IMR-90 (cell line): ENCODE measurements around the gene FBXW4. TPM values are rescaled to one million over a fixed set of nuclear protein-coding genes. Genes with fewer than 3 reads are reported as not detected.

Experiments used
- ATAC-seq: fragments of 200-7000 bp; cut with Tn5 transposase; 2 replicates; pipeline ENCODE4 v1.9.1; 2020; ENCODE audit warnings: low read depth, mild to moderate bottlenecking, moderate library complexity
- BruUV-seq: library from RNA; stranded (reverse); fragments of 400-500 nt; replicated peaks from 2 replicates; lab custom pipeline; 2021; lab: Mats Ljungman, UMichigan
- CTCF ChIA-PET: fragments of 300-600 bp; formaldehyde crosslinking; extraction: SDS; loops from one replicate; lab custom pipeline; 2021; ENCODE audit warnings: antibody characterized with exemption; lab: Yijun Ruan, JAX
- POLR2A ChIA-PET: fragments of 300-600 bp; sonication (Branson Sonifier 250); formaldehyde crosslinking; loops from one replicate; lab custom pipeline; 2022; ENCODE audit warnings: antibody characterized with exemption; ENCODE audit not compliant: unreplicated experiment; lab: Charles Lee
- DNase-seq: peaks from one replicate; pipeline ENCODE4 v3.0.0; 2013
- H2AFZ ChIP-seq: replicated peaks from 2 replicates; pipeline ENCODE3; 2013; ENCODE audit warnings: low read length, mild to moderate bottlenecking; ENCODE audit not compliant: poor library complexity
- H2AK5ac ChIP-seq: 2 replicates; pipeline ENCODE4 v1.6.1; 2013; ENCODE audit warnings: low read depth, low read length, inconsistent platforms
- H2AK9ac ChIP-seq: replicated peaks from 2 replicates; pipeline ENCODE3; 2013; ENCODE audit warnings: mild to moderate bottlenecking, low read depth, low read length, moderate library complexity; ENCODE audit not compliant: poor library complexity
- H2BK120ac ChIP-seq: 2 replicates; pipeline ENCODE4 v1.6.1; 2013; ENCODE audit warnings: low read depth, low read length, inconsistent platforms
- H2BK15ac ChIP-seq: 3 replicates; pipeline ENCODE4 v1.6.1; 2013; ENCODE audit warnings: low read depth, low read length, inconsistent platforms
- H2BK20ac ChIP-seq: 2 replicates; pipeline ENCODE4 v1.6.1; 2013; ENCODE audit warnings: low read depth, mild to moderate bottlenecking, inconsistent platforms, low read length, moderate library complexity
- H2BK5ac ChIP-seq: 2 replicates; pipeline ENCODE4 v1.6.1; 2013; ENCODE audit warnings: mild to moderate bottlenecking, low read depth, low read length, inconsistent platforms; ENCODE audit not compliant: poor library complexity, severe bottlenecking
- H3K14ac ChIP-seq: replicated peaks from 2 replicates; pipeline ENCODE4 v1.6.1; 2013; ENCODE audit warnings: low read depth, low read length, inconsistent platforms
- H3K18ac ChIP-seq: 2 replicates; pipeline ENCODE4 v1.6.1; 2013; ENCODE audit warnings: low read depth, low read length, control low read depth
- H3K23ac ChIP-seq: 2 replicates; pipeline ENCODE4 v1.6.1; 2013; ENCODE audit warnings: low read depth, low read length, inconsistent platforms
- H3K27ac ChIP-seq: 2 replicates; pipeline ENCODE4 v1.5.1; 2013; ENCODE audit warnings: mild to moderate bottlenecking, control low read depth, low read length; ENCODE audit not compliant: insufficient read depth
- H3K27me3 ChIP-seq: 2 replicates; pipeline ENCODE4 v1.6.1; 2013; ENCODE audit warnings: low read length; ENCODE audit not compliant: control insufficient read depth, insufficient read depth
- H3K36me3 ChIP-seq: 2 replicates; pipeline ENCODE4 v1.6.1; 2013; ENCODE audit warnings: low read length, mixed read lengths; ENCODE audit not compliant: control insufficient read depth, insufficient read depth
- H3K4ac ChIP-seq: 2 replicates; pipeline ENCODE4 v1.6.1; 2013; ENCODE audit warnings: low read depth, low read length, inconsistent platforms
- H3K4me1 ChIP-seq: 2 replicates; pipeline ENCODE4 v1.6.1; 2013; ENCODE audit warnings: low read length, mixed read lengths; ENCODE audit not compliant: control insufficient read depth, insufficient read depth
- H3K4me2 ChIP-seq: 2 replicates; pipeline ENCODE4 v1.6.1; 2013; ENCODE audit warnings: low read depth, mild to moderate bottlenecking, control low read depth, low read length, moderate library complexity
- H3K4me3 ChIP-seq: 2 replicates; pipeline ENCODE4 v1.5.1; 2013; ENCODE audit warnings: low read depth, mild to moderate bottlenecking, control low read depth, low read length, moderate library complexity; ENCODE audit not compliant: insufficient read depth
- H3K56ac ChIP-seq: 2 replicates; pipeline ENCODE4 v1.6.1; 2013; ENCODE audit warnings: low read length, inconsistent platforms; ENCODE audit not compliant: insufficient read depth; ENCODE audit errors: extremely low read depth
- H3K79me1 ChIP-seq, 2 experiments: 2 replicates each; pipeline ENCODE4 v1.6.1; 2013; ENCODE audit warnings: low read length in 2 of 2, inconsistent platforms in 1 of 2, low read depth in 1 of 2
- H3K9ac ChIP-seq: 2 replicates; pipeline ENCODE4 v1.6.1; 2013; ENCODE audit warnings: low read depth, low read length, control low read depth
- H3K9me1 ChIP-seq: 2 replicates; pipeline ENCODE4 v1.6.1; 2013; ENCODE audit warnings: low read length, inconsistent platforms; ENCODE audit not compliant: insufficient read depth
- H3K9me3 ChIP-seq: 2 replicates; pipeline ENCODE4 v1.6.1; 2013; ENCODE audit warnings: low read length; ENCODE audit not compliant: control insufficient read depth, insufficient read depth
- H4K20me1 ChIP-seq: 2 replicates; pipeline ENCODE4 v1.6.1; 2013; ENCODE audit warnings: low read length, inconsistent platforms; ENCODE audit not compliant: insufficient read depth
- H4K5ac ChIP-seq: 2 replicates; pipeline ENCODE4 v1.6.1; 2013; ENCODE audit warnings: mild to moderate bottlenecking, low read depth, low read length, control low read depth
- H4K8ac ChIP-seq, 2 experiments: 2 replicates each; pipeline ENCODE4 v1.6.1; 2013; ENCODE audit warnings: low read depth in 2 of 2, low read length in 2 of 2, control low read depth in 1 of 2, inconsistent platforms in 1 of 2
- H4K91ac ChIP-seq: 2 replicates; pipeline ENCODE4 v1.6.1; 2013; ENCODE audit warnings: low read depth, low read length, inconsistent platforms; ENCODE audit not compliant: insufficient read depth
- FOS ChIP-seq: fragments of 150-350 bp; IDR thresholded peaks from 2 replicates; pipeline ENCODE4 v1.6.1; 2016; ENCODE audit warnings: low read depth, low read length
- SMC3 ChIP-seq: fragments of 150-350 bp; IDR thresholded peaks from 2 replicates; pipeline ENCODE4 v1.6.1; 2016; ENCODE audit warnings: low read depth, mild to moderate bottlenecking, antibody characterized with exemption, low read length, moderate library complexity
- WGBS, 2 experiments: methylation state at CpG; one replicate each; pipeline versions ENCODE4 v1.1.5 to v1.1.7; 2013; ENCODE audit warnings: missing lambda C conversion rate in 2 of 2; ENCODE audit not compliant: insufficient read length in 1 of 2; ENCODE audit errors: extremely low coverage in 2 of 2; 5-methylcytosine and 5-hydroxymethylcytosine counted together
- dilution Hi-C: fragments of 300-500 bp; cut with HindIII; formaldehyde crosslinking; loops from one replicate; pipeline ENCODE4 v1.14.3; 2018; ENCODE audit warnings: low sequenced_read_pairs; ENCODE audit not compliant: unreplicated experiment
- in situ Hi-C: fragments of 300-500 bp; cut with MboI; formaldehyde crosslinking; loops from 3 replicates; pipeline ENCODE4 v1.14.3; 2019; ENCODE audit warnings: low sequenced_read_pairs, inconsistent platforms, mixed read lengths
- intact Hi-C: fragments of 100-400 bp; cut with micrococcal nuclease; formaldehyde crosslinking; loops from 2 replicates; pipeline ENCODE4 v1.10.0; 2022
- polyA plus RNA-seq, 3 experiments: library from polyadenylated mRNA; depleted of rRNA; stranded (reverse); fragments of >200 nt; gene quantifications; 2 replicates each; pipeline ENCODE4 v1.2.3, GENCODE V29; 2012; ENCODE audit warnings: low replicate concordance in 1 of 3
- total RNA-seq: library from RNA; depleted of rRNA; stranded (reverse); fragments of >200 nt; gene quantifications from 2 replicates; pipeline ENCODE4 v1.2.3, GENCODE V29; 2012

FBXW4 gene
- total and polyA plus RNA-seq, 2 of the 4 experiments (the other 2 are of a cell fraction): 19.3 to 26.7 TPM

GRCh38 chr10:101609481-101609880 is 85.5 kb downstream of the FBXW4 start:
- Histone ChIP-seq H2BK5ac (no peak overlapping the region), H2BK15ac (no peak overlapping the region), H4K5ac (no peak overlapping the region), H3K23ac (no peak overlapping the region), H3K9ac (no peak overlapping the region), H4K8ac (no peak overlapping the region), H3K4ac (no peak overlapping the region), H3K4me1 (peaks cover 9% of the 10 kb centered on the region), H4K20me1 (no peaks in the 10 kb centered on the region), H2AK9ac (no peak overlapping the region), H2BK20ac (no peak overlapping the region), H3K79me1 (no peaks in the 10 kb centered on the region; a peak in 1 of 4 replicates), H3K14ac (no peak overlapping the region), H3K36me3 (peaks cover 27% of the 10 kb centered on the region), H3K4me3 (no peak overlapping the region), H3K27me3 (no peaks in the 10 kb centered on the region), H3K27ac (no peak overlapping the region), H4K91ac (no peak overlapping the region), H2AK5ac (no peak overlapping the region; the same call in 1 of the 2 replicates), H3K9me1 (peaks cover 16% of the 10 kb centered on the region), H2AFZ (peak overlapping the region; percentile 34), H2BK120ac (no peak overlapping the region), H3K18ac (no peak overlapping the region), H3K56ac (no peak overlapping the region), H3K9me3 (no peaks in the 10 kb centered on the region), H3K4me2 (no peak overlapping the region)
- intact Hi-C loops: no loop called here
- TF ChIP-seq SMC3: no peak
- 0 out of 2 replicates have a peak, but pooled peaks have one; percentile 21 for TF ChIP-seq FOS
- in situ Hi-C loops: loop anchor here (5.0 kb wide), 1 partner anchor 173 kb away; the partner anchor contains the start of gene NPM3
- POLR2A ChIA-PET: no interaction called here
- ATAC-seq (peak; percentile 69), DNase-seq (peak; percentile 26)
- dilution Hi-C loops: no loop called here
- BruUV-seq: no TSS peak
- 72% methylated on average over 2 of the region's 4 CpGs; no CpG with 5 or more reads in 1 of the 2 experiments for WGBS, 2 experiments
- CTCF ChIA-PET: no interaction called here
